H9 (cell line): ENCODE measurements around the gene MGA. TPM values are rescaled to one million over a fixed set of nuclear protein-coding genes. Genes with fewer than 3 reads are reported as not detected.
A peak's percentile ranks its signal among the peaks of the same experiment; 100 is the strongest.

ENCODE experiments used
- DNase-seq: peaks from one replicate; pipeline ENCODE4 v3.0.0-alpha.2; 2017
- H2AFZ ChIP-seq: one replicate; pipeline ENCODE4 v1.6.1; 2013; ENCODE audit warnings: mild to moderate bottlenecking, low read length, control low read depth, moderate library complexity
- H2AK5ac ChIP-seq: 2 replicates; pipeline ENCODE4 v1.6.1; 2013; ENCODE audit warnings: low read length, control low read depth, mixed read lengths; ENCODE audit not compliant: insufficient read length
- H2BK120ac ChIP-seq: one replicate; pipeline ENCODE4 v1.6.1; 2013; ENCODE audit warnings: low read depth, mild to moderate bottlenecking, low read length, control low read depth, inconsistent platforms; ENCODE audit not compliant: poor library complexity, severe bottlenecking
- H2BK12ac ChIP-seq: 2 replicates; pipeline ENCODE4 v1.6.1; 2013; ENCODE audit warnings: low read length, control low read depth, mixed read lengths, low read depth; ENCODE audit not compliant: insufficient read length
- H2BK15ac ChIP-seq: 2 replicates; pipeline ENCODE4 v1.6.1; 2013; ENCODE audit warnings: low read depth, low read length, control low read depth
- H2BK20ac ChIP-seq: one replicate; pipeline ENCODE4 v1.6.1; 2013; ENCODE audit warnings: low read depth, mild to moderate bottlenecking, low read length, control low read depth, inconsistent platforms; ENCODE audit not compliant: poor library complexity, severe bottlenecking
- H2BK5ac ChIP-seq: 2 replicates; pipeline ENCODE4 v1.6.1; 2013; ENCODE audit warnings: low read length, control low read depth, mixed read lengths; ENCODE audit not compliant: insufficient read length
- H3K14ac ChIP-seq: 2 replicates; pipeline ENCODE4 v1.6.1; 2013; ENCODE audit warnings: low read length, control low read depth; ENCODE audit not compliant: insufficient read depth
- H3K18ac ChIP-seq: 2 replicates; pipeline ENCODE4 v1.6.1; 2013; ENCODE audit warnings: low read depth, mild to moderate bottlenecking, mixed read lengths, low read length, control low read depth; ENCODE audit not compliant: insufficient read length
- H3K23ac ChIP-seq: 2 replicates; pipeline ENCODE4 v1.6.1; 2013; ENCODE audit warnings: low read length, control low read depth, mixed read lengths, low read depth; ENCODE audit not compliant: insufficient read length
- H3K23me2 ChIP-seq: 2 replicates; pipeline ENCODE4 v1.6.1; 2013; ENCODE audit warnings: low read depth, mild to moderate bottlenecking, mixed read lengths, low read length, control low read depth; ENCODE audit not compliant: insufficient read length, poor library complexity, severe bottlenecking
- H3K27ac ChIP-seq: 2 replicates; pipeline ENCODE4 v1.5.1; 2013; ENCODE audit warnings: low read length, control low read depth, mixed read lengths, low read depth; ENCODE audit not compliant: insufficient read length
- H3K27me3 ChIP-seq: 2 replicates; pipeline ENCODE4 v1.6.1; 2013; ENCODE audit warnings: low read length, control low read depth, inconsistent platforms; ENCODE audit not compliant: insufficient read depth
- H3K4ac ChIP-seq: 2 replicates; pipeline ENCODE4 v1.6.1; 2013; ENCODE audit warnings: low read depth, mild to moderate bottlenecking, control low read depth, inconsistent platforms, low read length, moderate library complexity
- H3K4me1 ChIP-seq: 2 replicates; pipeline ENCODE4 v1.6.1; 2013; ENCODE audit warnings: low read length, control low read depth, inconsistent platforms; ENCODE audit not compliant: insufficient read depth
- H3K4me2 ChIP-seq: 2 replicates; pipeline ENCODE4 v1.6.1; 2013; ENCODE audit warnings: low read length, control low read depth, mixed read lengths; ENCODE audit not compliant: insufficient read length, insufficient read depth
- H3K56ac ChIP-seq: 2 replicates; pipeline ENCODE4 v1.6.1; 2013; ENCODE audit warnings: low read depth, mild to moderate bottlenecking, mixed read lengths, low read length, control low read depth; ENCODE audit not compliant: insufficient read length
- H3K79me1 ChIP-seq: 2 replicates; pipeline ENCODE4 v1.6.1; 2013; ENCODE audit warnings: low read depth, mild to moderate bottlenecking, moderate library complexity, low read length, control low read depth, inconsistent platforms; ENCODE audit not compliant: insufficient read depth, poor library complexity, severe bottlenecking
- H3K79me2 ChIP-seq: 2 replicates; pipeline ENCODE4 v1.6.1; 2013; ENCODE audit warnings: low read length, control low read depth, inconsistent platforms; ENCODE audit not compliant: insufficient read depth
- H3K9ac ChIP-seq: 2 replicates; pipeline ENCODE4 v1.6.1; 2013; ENCODE audit warnings: low read length, control low read depth, mixed read lengths; ENCODE audit not compliant: insufficient read length; ENCODE audit errors: extremely low read depth
- H3K9me3 ChIP-seq: one replicate; pipeline ENCODE4 v1.6.1; 2013; ENCODE audit warnings: low read depth, low read length, inconsistent platforms; ENCODE audit not compliant: control insufficient read depth
- H3T11ph ChIP-seq: one replicate; pipeline ENCODE4 v1.6.1; 2013; ENCODE audit warnings: mild to moderate bottlenecking, low read length, control low read depth, inconsistent platforms
- H4K20me1 ChIP-seq: one replicate; pipeline ENCODE4 v1.6.1; 2013; ENCODE audit not compliant: control insufficient read depth, insufficient read length, insufficient read depth
- H4K5ac ChIP-seq: 2 replicates; pipeline ENCODE4 v1.6.1; 2013; ENCODE audit warnings: low read depth, mild to moderate bottlenecking, mixed read lengths, low read length, control low read depth; ENCODE audit not compliant: insufficient read length
- H4K8ac ChIP-seq: replicated peaks from 2 replicates; pipeline ENCODE4 v1.6.1; 2013; ENCODE audit warnings: low read length, control low read depth, mixed read lengths, low read depth; ENCODE audit not compliant: insufficient read length
- H4K91ac ChIP-seq: 2 replicates; pipeline ENCODE4 v1.6.1; 2013; ENCODE audit warnings: low read depth, mild to moderate bottlenecking, moderate library complexity, mixed read lengths, low read length, control low read depth; ENCODE audit not compliant: insufficient read length
- H3K27ac Mint-ChIP-seq, 3 experiments: 2 replicates in 2 of 3; 3 replicates in 1 of 3; pipeline ENCODE4 v1.8.0; 2020 to 2021; ENCODE audit warnings: mixed read lengths in 3 of 3, mild to moderate bottlenecking in 1 of 3, moderate library complexity in 1 of 3
- H3K27me3 Mint-ChIP-seq: 2 replicates; pipeline ENCODE4 v1.8.0; 2021; ENCODE audit warnings: low read depth, mild to moderate bottlenecking, moderate library complexity, mixed read lengths
- H3K36me3 Mint-ChIP-seq, 3 experiments: 2 replicates in 2 of 3; 3 replicates in 1 of 3; pipeline ENCODE4 v1.8.0; 2020 to 2021; ENCODE audit warnings: low read depth in 3 of 3, mixed read lengths in 3 of 3; ENCODE audit not compliant: insufficient read depth in 1 of 3
- H3K4me1 Mint-ChIP-seq, 2 experiments: 2 replicates each; pipeline ENCODE4 v1.8.0; 2020; ENCODE audit warnings: mixed read lengths in 2 of 2
- H3K4me3 Mint-ChIP-seq, 2 experiments: 2 replicates in 1 of 2; 3 replicates in 1 of 2; pipeline ENCODE4 v1.8.0; 2020 to 2021; ENCODE audit warnings: mild to moderate bottlenecking in 2 of 2, mixed read lengths in 2 of 2, moderate library complexity in 1 of 2
- H3K9me3 Mint-ChIP-seq, 2 experiments: 2 replicates in 1 of 2; 3 replicates in 1 of 2; pipeline ENCODE4 v1.8.0; 2020; ENCODE audit warnings: mild to moderate bottlenecking in 2 of 2, mixed read lengths in 2 of 2, moderate library complexity in 1 of 2
- CTCF ChIP-seq: fragments of 200-600 bp; sonication (generic); conservative IDR thresholded peaks from 3 replicates; pipeline ENCODE4 v1.8.0; 2021; ENCODE audit warnings: antibody characterized with exemption, mild to moderate bottlenecking
- WGBS: extraction: QIAGEN DNeasy Blood & Tissue Kit; methylation state at CpG from one replicate; pipeline ENCODE4 v1.1.7; 2013; ENCODE audit warnings: missing lambda C conversion rate, low lambda C conversion rate, mixed read lengths; ENCODE audit not compliant: insufficient read length; ENCODE audit errors: extremely low coverage; 5-methylcytosine and 5-hydroxymethylcytosine counted together
- total RNA-seq: library from RNA; stranded (reverse); gene quantifications from 2 replicates; pipeline ENCODE4 v1.2.1, GENCODE V29; 2021

MGA gene
- total RNA-seq, 1 experiment from 2014 or later: 62.7 TPM

GRCh38 chr15:41790169-41790568 is 130.0 kb downstream of the MGA start:
- H4K5ac ChIP-seq: no peak overlapping the region
- no peak overlapping the region for H2BK12ac ChIP-seq
- H3K79me2 ChIP-seq: no peaks in the 10 kb centered on the region; the same call in 1 of the 2 replicates
- no CpG with 5 or more reads among the region's 3 CpGs for WGBS
- H2BK5ac ChIP-seq: no peak overlapping the region
- Mint-ChIP-seq H3K4me1 (peaks cover 28 to 31% of the 10 kb centered on the region in 2 experiments), H3K9me3 (no peaks in the 10 kb centered on the region), H3K4me3 (peak overlapping the region in 1 of 2 experiments; percentile 8; a peak in 2 of 5 replicates), H3K36me3 (no peaks in the 10 kb centered on the region), H3K27ac (no peak overlapping the region; a peak in 1 of 7 replicates), H3K27me3 (no peaks in the 10 kb centered on the region)
- no peak overlapping the region for H2AFZ ChIP-seq
- no peak for DNase-seq
- H3K27ac ChIP-seq: no peak overlapping the region
- no peak for TF ChIP-seq CTCF
- no peak overlapping the region for H3K9ac ChIP-seq
- H2AK5ac ChIP-seq: no peak overlapping the region
- no peak overlapping the region for H3K4ac ChIP-seq
- no peak overlapping the region for H3K56ac ChIP-seq
- H3K18ac ChIP-seq: no peak overlapping the region
- no peak overlapping the region for H3T11ph ChIP-seq
- H3K79me1 ChIP-seq: no peaks in the 10 kb centered on the region
- no peak overlapping the region for H2BK120ac ChIP-seq
- H3K23ac ChIP-seq: no peak overlapping the region
- H3K27me3 ChIP-seq: no peaks in the 10 kb centered on the region
- H4K8ac ChIP-seq: no peak overlapping the region
- no peak overlapping the region for H4K91ac ChIP-seq
- no peaks in the 10 kb centered on the region for H4K20me1 ChIP-seq
- H3K9me3 ChIP-seq: no peaks in the 10 kb centered on the region
- H3K14ac ChIP-seq: no peak overlapping the region; the same call in 1 of the 2 replicates
- no peak overlapping the region for H2BK20ac ChIP-seq
- H2BK15ac ChIP-seq: no peak overlapping the region
- H3K4me1 ChIP-seq: peaks cover 22% of the 10 kb centered on the region
- H3K4me2 ChIP-seq: no peak overlapping the region
- H3K23me2 ChIP-seq: no peaks in the 10 kb centered on the region
